Thymus (tissue), 11 donors: Measurements from ENCODE around the gene FANCI. TPM values are rescaled to one million over a fixed set of nuclear protein-coding genes. Genes with fewer than 3 reads are reported as not detected.

ENCODE experiments used
- DNase-seq, 9 donors: peaks; one replicate each; pipeline ENCODE4 v3.0.0-alpha.2; 2013; ENCODE audit warnings: low spot score in 9 of 9, low read depth in 6 of 9, missing footprints in 1 of 9
- H3K27ac ChIP-seq, 2 donors: one replicate each; pipeline ENCODE4 v1.5.1; 2013; ENCODE audit warnings: control low read depth in 1 of 2, low read depth in 1 of 2, low read length in 1 of 2, mild to moderate bottlenecking in 1 of 2, moderate library complexity in 1 of 2
- H3K27me3 ChIP-seq, 2 donors: one replicate each; pipeline ENCODE4 v1.5.1; 2013; ENCODE audit warnings: low read length in 1 of 2; ENCODE audit not compliant: control insufficient read depth in 2 of 2, insufficient read depth in 1 of 2
- H3K36me3 ChIP-seq, 2 donors: one replicate each; pipeline ENCODE4 v1.5.1; 2013; ENCODE audit warnings: low read length in 1 of 2, mild to moderate bottlenecking in 1 of 2, moderate library complexity in 1 of 2; ENCODE audit not compliant: control insufficient read depth in 2 of 2, insufficient read depth in 2 of 2
- H3K4me1 ChIP-seq, 2 donors: one replicate each; pipeline ENCODE4 v1.5.1; 2013; ENCODE audit warnings: low read length in 2 of 2; ENCODE audit not compliant: control insufficient read depth in 2 of 2, insufficient read depth in 2 of 2
- H3K4me3 ChIP-seq, 2 donors: one replicate each; pipeline ENCODE4 v1.5.1; 2013; ENCODE audit warnings: low read length in 2 of 2, control low read depth in 1 of 2, mild to moderate bottlenecking in 1 of 2
- H3K9me3 ChIP-seq, 2 donors: one replicate each; pipeline ENCODE4 v1.5.1; 2013; ENCODE audit warnings: low read length in 1 of 2, mild to moderate bottlenecking in 1 of 2; ENCODE audit not compliant: control insufficient read depth in 2 of 2, insufficient read depth in 1 of 2
- WGBS: extraction: QIAGEN DNeasy Blood & Tissue Kit; methylation state at CpG from one replicate; pipeline ENCODE4 v1.1.7; 2013; 5-methylcytosine and 5-hydroxymethylcytosine counted together
- polyA plus RNA-seq: library from polyadenylated mRNA; stranded (reverse); fragments of 200-250 nt; gene quantifications from one replicate; pipeline ENCODE4 v1.2.3, GENCODE V29; 2013
- total RNA-seq: library from RNA; stranded (reverse); fragments of 120-200 nt; gene quantifications from one replicate; pipeline ENCODE4 v1.2.4, GENCODE V29; 2013
- donor health status: healthy.

FANCI gene
- total and polyA plus RNA-seq, 2 donors = 6.8 to 55.1 TPM

DNA sequence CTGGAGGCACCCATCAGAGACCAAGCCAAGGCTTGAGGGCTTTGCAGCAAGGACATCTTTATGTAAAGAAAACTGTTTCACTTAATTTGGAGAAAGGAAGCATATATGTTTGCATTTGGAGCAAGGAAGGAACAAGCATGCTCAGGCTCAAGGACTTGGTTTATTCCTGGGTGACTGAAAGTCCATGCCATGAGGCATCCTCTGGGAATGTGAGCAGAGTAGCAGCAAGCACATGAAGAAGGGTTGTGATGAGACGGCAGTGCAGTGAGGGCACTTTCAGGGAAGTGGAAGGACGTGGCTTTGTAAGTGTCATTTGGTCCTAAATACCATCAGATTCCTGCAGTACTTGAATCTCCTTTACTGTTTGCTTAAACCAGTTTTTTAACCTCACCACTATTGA, 64.0 kb downstream of the FANCI start:
- Histone ChIP-seq H3K27me3 (no peaks in the 10 kb centered on the region), H3K9me3 (no peaks in the 10 kb centered on the region), H3K36me3 (peaks cover 25 to 75% of the 10 kb centered on the region in 2 donors), H3K27ac (no peak overlapping the region), H3K4me1 (no peaks in the 10 kb centered on the region), H3K4me3 (no peak overlapping the region)
- 98% methylated on average over 2 of the region's 2 CpGs for WGBS
- DNase-seq = no peak

GRCh38 chr15:89308236-89308635, 64.5 kb downstream of the FANCI start:
- DNase-seq = no peak
- H3K9me3 ChIP-seq = no peaks in the 10 kb centered on the region
- no peak overlapping the region for H3K4me3 ChIP-seq
- no peaks in the 10 kb centered on the region for H3K27me3 ChIP-seq
- peaks cover 27 to 77% of the 10 kb centered on the region in 2 donors for H3K36me3 ChIP-seq
- no peaks in the 10 kb centered on the region for H3K4me1 ChIP-seq
- WGBS = 65% methylated on average over 3 of the region's 3 CpGs
- H3K27ac ChIP-seq = no peak overlapping the region

DNA sequence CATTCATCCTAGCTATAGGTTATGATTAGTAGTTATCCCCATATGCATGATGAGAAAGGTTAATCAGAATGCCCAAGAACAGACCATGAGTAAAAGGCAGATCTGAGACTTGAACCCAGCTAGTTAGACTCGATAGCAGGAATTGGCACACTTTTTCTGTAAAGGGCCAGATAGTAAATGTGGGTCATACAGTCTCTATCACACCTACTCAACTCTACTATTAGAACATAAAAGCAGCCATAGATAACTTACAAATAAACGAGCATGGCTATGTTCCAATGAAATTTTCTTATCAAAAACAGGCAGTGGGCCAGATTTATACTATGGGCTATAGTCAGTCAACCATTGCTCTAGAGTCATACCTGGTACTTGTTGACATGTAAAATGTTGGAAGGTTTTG, 66.2 kb downstream of the FANCI start:
- H3K36me3 ChIP-seq = peaks cover 29 to 77% of the 10 kb centered on the region in 2 donors
- H3K4me1 ChIP-seq = no peaks in the 10 kb centered on the region
- no peak overlapping the region for H3K4me3 ChIP-seq
- no peaks in the 10 kb centered on the region for H3K27me3 ChIP-seq
- no peak overlapping the region for H3K27ac ChIP-seq
- 98% methylated on average over 2 of the region's 2 CpGs for WGBS
- DNase-seq = no peak
- H3K9me3 ChIP-seq = no peaks in the 10 kb centered on the region

DNA sequence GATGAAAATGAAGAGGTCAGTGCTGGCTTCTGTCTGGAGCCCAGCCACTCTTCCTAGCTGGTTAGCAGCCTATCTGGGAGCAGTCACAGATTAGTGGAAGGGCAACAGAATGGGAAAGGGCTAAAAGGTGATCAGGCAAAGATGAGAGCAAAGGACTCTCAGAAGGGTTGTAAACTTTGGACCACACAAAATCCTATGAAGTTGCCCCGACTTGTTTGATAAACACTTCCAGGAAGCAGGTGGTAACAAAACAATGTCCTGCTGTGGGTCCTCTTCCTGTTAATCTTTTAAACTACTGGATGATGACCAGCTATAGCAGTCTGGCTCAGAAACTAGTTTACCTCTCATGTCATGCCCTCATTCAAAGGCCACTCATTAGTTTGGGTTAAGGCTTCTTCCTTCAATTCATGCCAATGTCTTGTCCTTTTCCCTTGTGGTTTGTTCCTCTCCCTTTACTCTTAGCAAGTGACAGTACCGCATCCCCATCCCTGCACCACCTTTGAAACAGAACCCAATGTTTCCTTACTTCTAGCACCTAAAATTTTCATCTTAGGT, 71.7 kb downstream of the FANCI start:
- Histone ChIP-seq H3K4me3 (no peak overlapping the region), H3K27me3 (no peaks in the 10 kb centered on the region), H3K4me1 (no peaks in the 10 kb centered on the region), H3K9me3 (no peaks in the 10 kb centered on the region), H3K36me3 (peaks cover 57 to 88% of the 10 kb centered on the region in 2 donors), H3K27ac (no peak overlapping the region)
- 90% methylated on average over 2 of the region's 2 CpGs for WGBS
- no peak for DNase-seq

DNA sequence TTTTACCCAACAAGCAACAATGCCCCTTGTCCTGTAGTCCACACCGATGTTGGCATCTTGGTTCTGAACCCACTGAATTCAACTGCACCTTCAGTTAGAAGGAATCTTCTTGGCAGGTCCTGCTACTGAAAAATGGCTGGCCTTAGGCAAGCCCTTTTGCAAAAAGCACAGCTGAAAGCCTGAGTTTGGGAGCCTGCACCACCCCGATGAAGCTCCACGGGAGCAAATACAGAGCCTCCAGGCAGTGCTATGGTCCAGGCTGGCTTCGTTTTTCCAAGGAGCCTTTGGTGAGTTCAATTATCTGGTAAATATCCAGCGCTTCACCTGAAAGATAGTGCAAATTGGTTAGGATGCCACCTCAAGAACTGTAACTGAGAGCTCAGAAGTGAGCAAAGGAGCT, 72.7 kb downstream of the FANCI start:
- H3K9me3 ChIP-seq = no peaks in the 10 kb centered on the region
- H3K4me1 ChIP-seq = no peaks in the 10 kb centered on the region
- H3K36me3 ChIP-seq = peaks cover 68 to 93% of the 10 kb centered on the region in 2 donors
- no peak overlapping the region for H3K4me3 ChIP-seq
- H3K27me3 ChIP-seq = no peaks in the 10 kb centered on the region
- H3K27ac ChIP-seq = peak overlapping the region in 1 of 2 donors; percentile 20
- 96% methylated on average over 5 of the region's 5 CpGs for WGBS
- DNase-seq = no peak

GRCh38 chr15:89317186-89317720, 73.5 kb downstream of the FANCI start:
- no peak for DNase-seq
- 92% methylated on average over 4 of the region's 4 CpGs for WGBS
- Histone ChIP-seq H3K27ac (no peak overlapping the region), H3K27me3 (no peaks in the 10 kb centered on the region), H3K36me3 (peaks cover 75 to 94% of the 10 kb centered on the region in 2 donors), H3K4me3 (no peak overlapping the region), H3K4me1 (no peaks in the 10 kb centered on the region), H3K9me3 (no peaks in the 10 kb centered on the region)

DNA sequence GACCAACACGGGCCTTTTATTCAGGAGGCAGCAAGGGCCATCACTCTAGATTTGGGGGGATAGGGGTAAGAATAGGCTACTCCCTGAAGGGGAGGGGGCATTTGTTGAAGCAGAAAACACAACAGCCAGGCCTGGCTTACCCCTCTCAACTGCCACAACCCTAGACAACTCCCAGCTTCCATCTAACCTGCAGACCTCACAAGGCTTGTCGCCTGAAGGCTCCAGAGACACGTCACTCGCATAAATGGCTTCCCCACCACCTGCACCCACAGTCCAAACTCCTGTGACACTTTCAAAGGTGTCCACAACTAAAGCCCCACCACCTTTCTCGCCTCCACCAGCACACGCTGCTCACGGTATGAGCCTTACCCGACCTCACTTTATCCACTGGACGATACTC, 75.9 kb downstream of the FANCI start:
- DNase-seq = no peak
- Histone ChIP-seq H3K27me3 (no peaks in the 10 kb centered on the region), H3K4me3 (no peak overlapping the region), H3K27ac (no peak overlapping the region), H3K4me1 (no peaks in the 10 kb centered on the region), H3K36me3 (peaks cover 94 to 97% of the 10 kb centered on the region in 2 donors), H3K9me3 (no peaks in the 10 kb centered on the region)
- 97% methylated on average over 9 of the region's 9 CpGs for WGBS

GRCh38 chr15:89320200-89320599, 76.4 kb downstream of the FANCI start:
- Histone ChIP-seq H3K9me3 (no peaks in the 10 kb centered on the region), H3K27me3 (no peaks in the 10 kb centered on the region), H3K4me1 (no peaks in the 10 kb centered on the region), H3K27ac (no peak overlapping the region), H3K36me3 (peaks cover 94 to 96% of the 10 kb centered on the region in 2 donors), H3K4me3 (no peak overlapping the region)
- no peak for DNase-seq
- WGBS = 97% methylated on average over 2 of the region's 2 CpGs

DNA sequence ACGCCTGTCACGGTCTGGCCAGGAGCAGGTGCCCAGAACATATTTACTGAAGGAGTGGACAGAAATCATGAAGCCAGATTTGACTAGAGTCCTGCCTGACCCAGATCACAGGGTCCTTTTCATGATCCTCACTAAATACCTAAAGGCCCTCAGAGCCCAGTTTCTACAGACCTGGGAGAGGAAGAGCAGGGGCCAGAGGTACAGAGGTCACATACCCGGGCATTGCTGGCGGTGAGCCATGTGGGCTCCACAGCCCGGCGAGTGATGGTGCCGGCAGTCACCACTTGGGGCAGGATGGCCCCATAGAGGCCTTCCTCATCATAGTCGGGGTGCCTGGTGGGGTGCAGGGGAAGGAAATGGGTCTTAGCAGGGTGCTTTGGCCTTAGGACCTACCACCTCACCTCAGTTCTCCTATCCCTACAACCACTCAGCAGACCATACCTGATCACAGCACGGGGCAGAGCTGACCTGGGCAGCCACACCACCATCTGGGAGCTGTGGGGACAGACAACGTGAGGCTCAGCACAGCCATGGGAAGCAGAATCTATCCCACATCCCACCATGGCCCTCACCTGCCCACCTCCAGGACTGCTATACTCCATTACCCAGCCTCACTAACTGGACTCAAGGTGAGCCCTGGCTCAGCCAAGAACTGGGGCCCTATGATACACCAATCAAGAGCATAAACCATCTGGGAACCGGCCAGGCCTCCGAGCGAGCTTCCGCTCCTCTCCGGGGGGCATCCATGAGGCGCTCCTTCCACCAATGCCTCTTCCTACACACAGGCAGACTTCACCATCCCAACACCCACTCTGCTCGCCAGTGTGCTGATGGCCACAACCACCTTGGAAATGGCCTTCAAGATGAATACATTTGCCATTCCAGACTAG, 78.0 kb downstream of the FANCI start:
- WGBS = 91% methylated on average over 17 of the region's 17 CpGs
- Histone ChIP-seq H3K9me3 (no peaks in the 10 kb centered on the region), H3K27me3 (no peaks in the 10 kb centered on the region), H3K36me3 (peaks cover 94 to 96% of the 10 kb centered on the region in 2 donors), H3K4me1 (no peaks in the 10 kb centered on the region), H3K27ac (no peak overlapping the region), H3K4me3 (no peak overlapping the region)
- DNase-seq = no peak
